ENCODE data around the gene GPR180.

GPR180 gene

DNA sequence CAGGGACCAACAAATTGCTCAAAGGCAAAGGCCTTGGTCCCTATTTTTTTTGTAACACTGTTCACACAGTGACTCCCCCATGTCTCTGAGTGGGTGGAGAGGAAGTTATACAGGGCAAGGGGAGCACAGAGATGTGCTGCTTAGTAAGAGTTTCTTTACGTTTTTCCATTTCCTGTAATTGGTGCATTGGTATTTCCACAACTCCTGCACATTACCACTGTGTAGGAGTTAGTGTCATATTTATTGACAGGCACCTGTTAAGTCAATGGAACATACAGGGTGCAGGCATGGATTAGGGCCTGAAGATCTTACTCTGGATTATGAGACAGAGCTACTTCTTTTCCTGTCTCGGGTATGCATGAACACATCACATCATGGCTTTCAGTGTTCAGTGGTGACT, 65.5 kb downstream of the GPR180 start:
- TF ChIP-seq RAD21 (IDR thresholded peaks at IDR 0.05; ENCODE audit: low read depth) (no peak), EGR1 (IDR thresholded peaks at IDR 0.05) (no peak), CEBPB (IDR thresholded peaks at IDR 0.05) (no peak), EP300 (IDR thresholded peaks at IDR 0.05; ENCODE audit: borderline replicate concordance) (no peak), ZBTB7A (IDR thresholded peaks at IDR 0.05; ENCODE audit: low read depth) (no peak), YY1 (IDR thresholded peaks at IDR 0.05; ENCODE audit: low read depth) (no peak), FOXM1 (IDR thresholded peaks at IDR 0.05; ENCODE audit: borderline replicate concordance, low read depth) (no peak), TCF12 (IDR thresholded peaks at IDR 0.05; ENCODE audit: low read depth) (no peak), NFIC (IDR thresholded peaks at IDR 0.05) (no peak), TEAD4 (IDR thresholded peaks at IDR 0.05) (no peak)
- TF ChIP-seq, protein P1, sequence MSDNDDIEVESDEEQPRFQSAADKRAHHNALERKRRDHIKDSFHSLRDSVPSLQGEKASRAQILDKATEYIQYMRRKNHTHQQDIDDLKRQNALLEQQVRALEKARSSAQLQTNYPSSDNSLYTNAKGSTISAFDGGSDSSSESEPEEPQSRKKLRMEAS (IDR thresholded peaks at IDR 0.05), result no peak
- TF ChIP-seq, protein P2, sequence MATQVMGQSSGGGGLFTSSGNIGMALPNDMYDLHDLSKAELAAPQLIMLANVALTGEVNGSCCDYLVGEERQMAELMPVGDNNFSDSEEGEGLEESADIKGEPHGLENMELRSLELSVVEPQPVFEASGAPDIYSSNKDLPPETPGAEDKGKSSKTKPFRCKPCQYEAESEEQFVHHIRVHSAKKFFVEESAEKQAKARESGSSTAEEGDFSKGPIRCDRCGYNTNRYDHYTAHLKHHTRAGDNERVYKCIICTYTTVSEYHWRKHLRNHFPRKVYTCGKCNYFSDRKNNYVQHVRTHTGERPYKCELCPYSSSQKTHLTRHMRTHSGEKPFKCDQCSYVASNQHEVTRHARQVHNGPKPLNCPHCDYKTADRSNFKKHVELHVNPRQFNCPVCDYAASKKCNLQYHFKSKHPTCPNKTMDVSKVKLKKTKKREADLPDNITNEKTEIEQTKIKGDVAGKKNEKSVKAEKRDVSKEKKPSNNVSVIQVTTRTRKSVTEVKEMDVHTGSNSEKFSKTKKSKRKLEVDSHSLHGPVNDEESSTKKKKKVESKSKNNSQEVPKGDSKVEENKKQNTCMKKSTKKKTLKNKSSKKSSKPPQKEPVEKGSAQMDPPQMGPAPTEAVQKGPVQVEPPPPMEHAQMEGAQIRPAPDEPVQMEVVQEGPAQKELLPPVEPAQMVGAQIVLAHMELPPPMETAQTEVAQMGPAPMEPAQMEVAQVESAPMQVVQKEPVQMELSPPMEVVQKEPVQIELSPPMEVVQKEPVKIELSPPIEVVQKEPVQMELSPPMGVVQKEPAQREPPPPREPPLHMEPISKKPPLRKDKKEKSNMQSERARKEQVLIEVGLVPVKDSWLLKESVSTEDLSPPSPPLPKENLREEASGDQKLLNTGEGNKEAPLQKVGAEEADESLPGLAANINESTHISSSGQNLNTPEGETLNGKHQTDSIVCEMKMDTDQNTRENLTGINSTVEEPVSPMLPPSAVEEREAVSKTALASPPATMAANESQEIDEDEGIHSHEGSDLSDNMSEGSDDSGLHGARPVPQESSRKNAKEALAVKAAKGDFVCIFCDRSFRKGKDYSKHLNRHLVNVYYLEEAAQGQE (IDR thresholded peaks at IDR 0.05; ENCODE audit: low read depth), result no peak

DNA sequence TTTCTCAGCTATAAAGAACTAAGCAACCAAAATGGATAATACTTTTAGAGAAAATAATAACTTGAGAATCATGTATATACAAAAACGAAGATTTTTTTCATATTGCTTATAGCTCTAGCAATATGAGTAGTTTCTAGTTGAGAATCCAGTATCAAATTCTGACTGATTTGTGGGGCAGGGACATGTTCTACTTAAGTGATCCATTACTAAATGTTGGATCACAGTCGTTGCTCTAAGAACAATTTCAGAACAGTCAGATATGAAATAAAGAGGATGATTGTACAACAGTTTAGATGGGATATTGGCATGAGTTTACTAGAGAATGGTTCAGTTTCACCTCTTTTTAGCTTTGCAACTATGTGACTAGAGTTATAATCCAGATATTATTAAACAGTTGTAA, 70.7 kb downstream of the GPR180 start:
- TF ChIP-seq, protein P3, sequence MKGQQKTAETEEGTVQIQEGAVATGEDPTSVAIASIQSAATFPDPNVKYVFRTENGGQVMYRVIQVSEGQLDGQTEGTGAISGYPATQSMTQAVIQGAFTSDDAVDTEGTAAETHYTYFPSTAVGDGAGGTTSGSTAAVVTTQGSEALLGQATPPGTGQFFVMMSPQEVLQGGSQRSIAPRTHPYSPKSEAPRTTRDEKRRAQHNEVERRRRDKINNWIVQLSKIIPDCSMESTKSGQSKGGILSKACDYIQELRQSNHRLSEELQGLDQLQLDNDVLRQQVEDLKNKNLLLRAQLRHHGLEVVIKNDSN (IDR thresholded peaks at IDR 0.05), result no peak
- no peak for TF ChIP-seq TAF1 (IDR thresholded peaks at IDR 0.05; ENCODE audit: low read depth)
- no peak for TF ChIP-seq CREB1 (IDR thresholded peaks at IDR 0.05; ENCODE audit: low read depth)
- TF ChIP-seq ZBTB7A (IDR thresholded peaks at IDR 0.05; ENCODE audit: low read depth), result no peak
- no peak for TF ChIP-seq RAD21 (IDR thresholded peaks at IDR 0.05; ENCODE audit: low read depth)
- TF ChIP-seq, protein P1 (IDR thresholded peaks at IDR 0.05), result no peak
- TF ChIP-seq EGR1 (IDR thresholded peaks at IDR 0.05), result no peak
- no peak for TF ChIP-seq NFIC (IDR thresholded peaks at IDR 0.05)

DNA sequence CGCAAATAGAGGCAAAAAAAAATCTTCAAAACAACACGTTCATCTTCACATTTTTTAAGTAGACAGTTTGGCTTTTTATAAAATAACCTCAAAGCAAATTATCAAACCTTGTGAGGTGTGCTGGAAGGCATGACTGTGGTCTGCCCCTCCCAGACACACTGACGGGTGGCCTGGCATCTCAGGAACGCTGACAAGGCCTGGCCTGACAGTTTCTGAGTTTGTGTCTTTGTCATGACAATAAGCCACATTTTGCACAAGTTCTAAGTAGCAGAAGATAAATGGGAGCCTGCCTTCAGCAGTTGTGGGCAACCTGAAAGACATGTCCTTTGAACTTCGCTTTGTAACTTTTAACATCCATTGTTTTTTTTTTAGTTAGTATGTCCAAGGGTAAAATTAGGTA, 72.2 kb downstream of the GPR180 start:
- no peak for TF ChIP-seq RAD21 (IDR thresholded peaks at IDR 0.05; ENCODE audit: low read depth)
- no peak for TF ChIP-seq EP300 (IDR thresholded peaks at IDR 0.05; ENCODE audit: borderline replicate concordance)
- TF ChIP-seq YY1 (IDR thresholded peaks at IDR 0.05; ENCODE audit: low read depth), result no peak
- TF ChIP-seq FOXM1 (IDR thresholded peaks at IDR 0.05; ENCODE audit: borderline replicate concordance, low read depth), result no peak
- TF ChIP-seq TEAD4 (IDR thresholded peaks at IDR 0.05), result no peak
- no peak for TF ChIP-seq NFIC (IDR thresholded peaks at IDR 0.05)
- TF ChIP-seq CREB1 (IDR thresholded peaks at IDR 0.05; ENCODE audit: low read depth), result no peak
- TF ChIP-seq CEBPB (IDR thresholded peaks at IDR 0.05), result no peak
- TF ChIP-seq, protein P1 (IDR thresholded peaks at IDR 0.05), result no peak
- no peak for TF ChIP-seq EGR1 (IDR thresholded peaks at IDR 0.05)
- TF ChIP-seq, protein P2 (IDR thresholded peaks at IDR 0.05; ENCODE audit: low read depth), result no peak

DNA sequence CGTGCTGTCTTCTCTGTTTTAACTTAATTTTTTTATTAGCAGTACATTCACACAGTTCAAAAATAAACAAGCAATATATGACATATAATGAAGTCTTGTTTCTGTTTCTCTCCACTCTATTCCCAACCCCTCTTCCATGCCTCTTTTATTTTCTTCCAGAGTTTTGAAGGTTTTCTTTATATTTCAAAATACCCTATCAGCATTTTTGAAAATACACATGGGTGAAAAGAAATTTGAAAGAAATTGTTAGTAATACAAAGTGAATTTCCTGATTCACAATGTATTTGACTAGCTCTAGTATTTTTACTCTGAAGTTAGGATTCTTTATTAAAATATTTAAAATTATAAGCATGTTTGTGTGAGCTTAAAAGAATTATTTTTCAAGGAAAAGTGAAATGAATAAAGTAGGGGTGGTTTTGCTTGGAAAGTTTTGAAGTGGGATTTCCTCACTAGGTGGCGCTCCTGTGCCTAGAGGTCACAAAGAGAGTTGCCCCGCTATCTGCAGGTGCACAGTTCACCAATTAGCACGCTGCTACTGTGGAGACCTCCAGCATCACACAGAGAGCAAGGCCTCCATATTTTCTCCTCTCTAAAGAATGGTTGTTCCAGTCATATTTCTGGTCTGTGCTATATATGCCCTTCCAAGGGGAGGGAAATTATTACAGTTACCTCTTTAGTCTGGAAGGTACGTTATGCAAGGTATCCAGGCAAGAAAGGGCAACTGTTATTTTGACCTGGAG, 73.1 kb downstream of the GPR180 start:
- no peak for TF ChIP-seq TAF1 (IDR thresholded peaks at IDR 0.05; ENCODE audit: low read depth)
- peak; percentile 69 for TF ChIP-seq RAD21 (IDR thresholded peaks at IDR 0.05; ENCODE audit: low read depth)

DNA sequence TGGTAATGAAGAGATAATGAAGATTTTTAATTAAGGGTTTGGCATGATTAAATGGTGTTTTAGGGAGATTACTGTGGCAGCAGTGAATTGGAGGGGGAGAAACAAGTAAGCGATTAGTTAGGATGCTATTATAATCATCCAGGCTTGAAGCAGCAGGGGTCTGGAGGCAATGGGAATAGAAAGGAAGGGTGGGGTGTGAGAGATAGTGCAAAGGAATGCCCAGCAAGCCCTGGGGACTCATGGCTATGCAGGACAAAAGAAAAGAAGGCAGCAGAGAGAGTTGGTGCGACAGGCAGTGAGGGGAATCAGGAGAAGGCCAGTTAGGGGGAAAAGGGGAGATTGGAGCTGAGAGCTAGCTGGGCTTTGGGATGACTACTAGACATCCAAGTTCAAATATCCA, 76.1 kb downstream of the GPR180 start:
- TF ChIP-seq, protein P3 (IDR thresholded peaks at IDR 0.05), result no peak
- TF ChIP-seq TEAD4 (IDR thresholded peaks at IDR 0.05), result no peak
- TF ChIP-seq TCF12 (IDR thresholded peaks at IDR 0.05; ENCODE audit: low read depth), result no peak
- TF ChIP-seq NFIC (IDR thresholded peaks at IDR 0.05), result no peak
- no peak for TF ChIP-seq RAD21 (IDR thresholded peaks at IDR 0.05; ENCODE audit: low read depth)
- no peak for TF ChIP-seq EP300 (IDR thresholded peaks at IDR 0.05; ENCODE audit: borderline replicate concordance)
- no peak for TF ChIP-seq YY1 (IDR thresholded peaks at IDR 0.05; ENCODE audit: low read depth)
- no peak for TF ChIP-seq EGR1 (IDR thresholded peaks at IDR 0.05)
- no peak for TF ChIP-seq TAF1 (IDR thresholded peaks at IDR 0.05; ENCODE audit: low read depth)
- TF ChIP-seq, protein P1 (IDR thresholded peaks at IDR 0.05), result no peak
- TF ChIP-seq CREB1 (IDR thresholded peaks at IDR 0.05; ENCODE audit: low read depth), result no peak

Data from Ishikawa (cell line).